Fibroblast of villous mesenchyme (primary cell): ENCODE measurements around the gene NPY. TPM values are rescaled to one million over a fixed set of nuclear protein-coding genes. Genes with fewer than 3 reads are reported as not detected.

Experiments
- DNase-seq: peaks from one replicate; pipeline ENCODE4 v3.0.0-alpha.2; 2010; ENCODE audit warnings: low read depth
- H3K4me3 ChIP-seq: 2 replicates; pipeline ENCODE4 v1.5.1; 2011; ENCODE audit warnings: low read depth, mild to moderate bottlenecking, low read length
- CTCF ChIP-seq: IDR thresholded peaks from 2 replicates; pipeline ENCODE4 v1.5.1; 2012; ENCODE audit warnings: low read depth, mild to moderate bottlenecking, low read length; ENCODE audit not compliant: insufficient read depth
- total RNA-seq: library from RNA; depleted of rRNA; stranded (reverse); fragments of >200 nt; gene quantifications from 2 replicates; pipeline ENCODE4 v1.2.3, GENCODE V29; 2012

Gene NPY
- total RNA-seq: not detected in 2 replicates

GRCh38 chr7:24283897-24284698 is at the start of gene NPY:
Gene NPY (plus strand): TSS chr7:24284190. CDS start chr7:24285241, 1,051 bp downstream.
- H3K4me3 ChIP-seq: no peak within 1 kb of the TSS
- TF ChIP-seq CTCF: no peak
- DNase-seq: no peak

GRCh38 chr7:24239260-24239659 is 44.7 kb upstream of the NPY start:
- DNase-seq: no peak
- no peak for TF ChIP-seq CTCF
- H3K4me3 ChIP-seq: no peak overlapping the region

DNA sequence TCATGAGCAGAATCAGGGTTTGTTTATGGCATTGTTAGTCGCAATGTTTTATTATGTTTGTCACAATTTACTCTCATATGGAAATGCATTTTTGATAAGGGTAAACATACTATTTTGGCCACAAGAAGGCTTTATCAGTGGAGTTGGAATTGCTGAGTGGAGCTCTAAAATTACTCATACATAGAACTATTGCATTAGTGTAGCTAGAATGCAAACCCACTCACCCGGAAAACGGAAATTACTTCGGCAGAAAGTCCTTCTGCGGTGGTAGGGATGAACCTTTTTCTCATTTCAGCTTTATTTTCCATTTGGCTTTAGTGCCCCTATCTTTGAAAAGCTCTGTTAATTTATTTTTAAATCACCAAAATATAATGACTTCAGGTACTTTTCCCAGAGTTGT is 42.8 kb upstream of the NPY start:
- no peak for DNase-seq
- TF ChIP-seq CTCF: no peak
- H3K4me3 ChIP-seq: no peak overlapping the region

- DNase-seq: no peak
- TF ChIP-seq CTCF: no peak
Measured at GRCh38 chr7:24244554-24244953, 39.4 kb upstream of the NPY start.

DNA sequence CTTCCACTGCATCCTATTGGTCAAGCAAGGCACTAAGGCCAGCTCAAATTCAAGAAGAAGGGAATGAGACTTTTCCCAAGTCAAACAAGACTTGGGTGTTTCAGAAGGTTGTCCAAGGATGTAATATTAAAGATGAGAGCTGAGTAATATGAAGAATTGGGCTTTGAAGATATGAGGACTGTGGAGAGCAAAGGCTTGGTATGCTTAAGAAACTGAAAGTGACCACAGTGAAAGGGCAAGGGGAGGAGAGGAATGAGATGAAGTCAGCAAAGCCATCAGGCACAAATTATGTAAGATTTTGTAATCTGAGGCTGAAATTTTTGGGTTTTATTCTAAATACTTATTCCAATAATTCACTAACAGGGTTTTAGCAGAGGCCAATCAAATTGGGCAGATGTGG is 38.6 kb upstream of the NPY start:
- TF ChIP-seq CTCF: no peak
- peak; percentile 1 for DNase-seq
- H3K4me3 ChIP-seq: no peak overlapping the region

More at GRCh38 chr7:24244554-24244953, 39.4 kb upstream of the NPY start:
- H3K4me3 ChIP-seq: no peak overlapping the region

DNA sequence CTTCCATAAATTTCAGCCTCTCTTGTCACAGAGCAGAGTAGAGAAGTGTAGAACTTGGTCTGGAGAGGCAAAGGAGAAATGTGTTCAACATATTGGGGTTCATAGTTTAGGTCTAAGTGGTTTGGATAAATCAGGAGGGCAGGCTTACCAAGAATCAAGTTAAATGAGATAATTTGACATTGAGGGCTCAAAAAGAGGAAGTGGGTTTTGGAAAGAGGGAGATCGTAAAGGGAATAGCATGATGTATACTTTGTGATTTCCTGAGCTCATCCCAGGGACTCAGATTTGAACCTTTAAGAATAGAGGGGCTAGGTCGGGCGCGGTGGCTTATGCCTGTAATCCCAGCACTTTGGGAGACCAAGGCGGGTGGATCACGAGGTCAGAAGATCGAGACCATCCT is 34.7 kb upstream of the NPY start:
- no peak for DNase-seq
- no peak overlapping the region for H3K4me3 ChIP-seq
- no peak for TF ChIP-seq CTCF

DNA sequence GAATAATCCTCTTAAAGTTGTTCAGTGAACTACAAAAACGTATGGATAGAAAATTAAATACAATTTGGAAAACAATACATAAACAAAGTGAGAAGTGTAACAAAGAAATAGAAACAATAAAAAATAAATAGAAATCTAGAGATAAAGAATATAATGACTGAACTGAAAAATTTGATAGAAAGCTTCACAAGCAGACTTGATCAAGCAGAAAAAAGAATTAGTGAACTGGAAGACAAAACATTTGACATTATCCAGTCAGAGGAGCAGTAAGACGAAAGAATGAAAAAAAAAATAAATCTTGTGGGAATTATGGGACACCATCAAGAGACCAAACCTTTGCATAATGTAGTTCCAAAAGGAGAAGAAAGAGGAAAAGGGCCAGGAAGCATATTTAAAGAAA is 32.4 kb upstream of the NPY start:
- DNase-seq: no peak
- TF ChIP-seq CTCF: no peak
- no peak overlapping the region for H3K4me3 ChIP-seq
